RWPE1 (cell line): ENCODE measurements around the gene DGKI.

Experiments used
- CTCF ChIA-PET: fragments of 350-600 bp; sonication (Branson Sonifier 250); formaldehyde crosslinking; extraction: SDS; loops from one replicate; lab custom pipeline; 2021; lab: Yijun Ruan, JAX
- POLR2A ChIA-PET: fragments of 400-600 bp; formaldehyde crosslinking; extraction: SDS; loops from one replicate; lab custom pipeline; 2020; ENCODE audit warnings: antibody characterized with exemption; ENCODE audit not compliant: low non-redundant PET; lab: Yijun Ruan, JAX
- DNase-seq: peaks from one replicate; pipeline ENCODE4 v3.0.0; 2012; ENCODE audit warnings: low spot score
- H3K27ac ChIP-seq: fragments of 450-650 bp; 2 replicates; pipeline ENCODE4 v1.5.1; 2017
- CTCF ChIP-seq: fragments of 450-650 bp; conservative IDR thresholded peaks from 2 replicates; pipeline ENCODE4 v1.5.1; 2017; ENCODE audit warnings: low read depth, mild to moderate bottlenecking

Gene DGKI

DNA sequence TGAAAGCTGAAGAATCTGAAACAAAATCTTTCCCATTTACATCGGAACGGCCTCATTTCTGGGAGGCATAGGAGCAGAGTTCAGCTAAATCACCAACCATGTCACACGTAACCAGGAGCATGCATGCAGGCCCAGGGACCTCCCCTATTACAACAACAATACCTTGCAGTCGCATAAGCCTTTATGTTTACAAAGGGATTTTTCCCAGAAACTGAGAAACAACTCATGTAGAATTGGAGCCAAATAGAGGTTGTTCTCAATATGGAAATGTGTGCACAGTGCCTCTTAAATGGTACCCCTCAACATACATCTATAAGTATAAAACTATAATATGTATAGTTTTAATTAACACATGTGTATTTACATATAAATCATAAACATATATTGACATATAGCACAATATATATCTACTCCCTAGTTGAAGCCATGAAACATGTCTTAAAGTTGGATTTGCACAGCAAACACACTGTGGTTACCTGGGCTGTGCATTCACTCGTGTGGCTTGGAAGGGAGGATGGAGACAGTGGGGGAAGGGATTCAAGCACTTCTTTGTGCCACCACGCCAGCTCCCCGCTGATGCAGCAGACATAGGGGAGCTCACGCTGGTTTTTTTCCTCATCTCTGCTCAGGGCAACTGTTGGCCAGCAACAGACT, 35.0 kb upstream of the DGKI start:
- TF ChIP-seq CTCF = no peak
- no peak for DNase-seq
- CTCF ChIA-PET = interaction anchor here (0.6 kb wide), 1 partner anchor 120 kb away, joined by 4 read pairs; the partner anchor contains the start of gene CREB3L2
- POLR2A ChIA-PET = no interaction called here
- H3K27ac ChIP-seq = peak overlapping the region; percentile 86

- peak; percentile 69 for DNase-seq
- peak overlapping the region; percentile 83 for H3K27ac ChIP-seq
- CTCF ChIA-PET = no interaction called here
- POLR2A ChIA-PET = no interaction called here
- no peak for TF ChIP-seq CTCF
Measured at GRCh38 chr7:137880432-137880831, 33.7 kb upstream of the DGKI start.

GRCh38 chr7:137879357-137880158, 32.8 kb upstream of the DGKI start:
- TF ChIP-seq CTCF = no peak
- H3K27ac ChIP-seq = peak overlapping the region; percentile 83
- CTCF ChIA-PET = no interaction called here
- POLR2A ChIA-PET = no interaction called here
- DNase-seq = peak; percentile 8

GRCh38 chr7:137878333-137878961, 31.7 kb upstream of the DGKI start:
- no peak for DNase-seq
- no peak overlapping the region for H3K27ac ChIP-seq
- no peak for TF ChIP-seq CTCF
- CTCF ChIA-PET = no interaction called here
- POLR2A ChIA-PET = no interaction called here

DNA sequence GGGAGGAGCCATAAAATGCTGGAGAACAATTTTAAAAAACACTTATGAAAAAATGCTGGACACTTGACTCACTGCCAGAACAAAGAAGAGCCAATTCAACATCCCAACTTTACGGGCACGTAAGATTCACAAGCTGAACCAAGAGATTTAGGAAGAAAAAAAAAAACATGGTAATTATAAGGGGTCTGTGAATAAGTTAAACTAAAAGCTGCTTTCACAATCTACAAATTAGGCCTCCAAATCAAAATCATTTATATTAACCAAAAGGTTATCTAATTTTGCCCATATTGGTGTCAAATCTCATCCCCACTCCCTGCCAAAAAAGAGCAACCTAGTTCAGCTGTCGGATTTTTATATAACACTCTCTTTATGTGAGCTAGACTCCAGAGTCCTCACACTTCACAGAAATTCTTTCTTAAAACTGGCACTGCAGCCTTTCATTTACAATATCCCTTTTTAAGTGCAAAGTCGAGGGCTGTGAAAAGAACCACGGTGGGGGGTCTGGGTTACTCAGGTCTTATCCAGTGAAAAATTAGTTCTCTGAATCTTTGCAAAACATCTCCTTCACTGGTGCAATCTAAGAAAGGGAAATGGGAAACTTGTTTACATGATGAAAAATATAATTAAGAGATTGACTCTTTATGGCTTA, 30.4 kb upstream of the DGKI start:
- POLR2A ChIA-PET = no interaction called here
- CTCF ChIA-PET = no interaction called here
- TF ChIP-seq CTCF = no peak
- no peak for DNase-seq
- H3K27ac ChIP-seq = no peak overlapping the region

GRCh38 chr7:137875746-137876145, 29.0 kb upstream of the DGKI start:
- CTCF ChIA-PET = no interaction called here
- no peak for DNase-seq
- no peak overlapping the region for H3K27ac ChIP-seq
- POLR2A ChIA-PET = no interaction called here
- no peak for TF ChIP-seq CTCF
